GM19468 (cell line): ENCODE results near the gene TMCC1.
A peak's percentile ranks its signal among the peaks of the same experiment; 100 is the strongest.

Experiments used
- ATAC-seq: cut with Tn5 transposase; IDR thresholded peaks from one replicate; pipeline ENCODE4 v1.9.1; 2021; ENCODE audit warnings: mild to moderate bottlenecking, moderate library complexity, moderate number of reproducible peaks; ENCODE audit not compliant: unreplicated experiment; ENCODE audit errors: extremely low read depth

TMCC1 gene

GRCh38 chr3:129628169-129628522 is 265.4 kb downstream of the TMCC1 start:
- no peak for ATAC-seq

- no peak for ATAC-seq
Observed at GRCh38 chr3:129627350-129628168, 266.0 kb downstream of the TMCC1 start.

- peak; percentile 79 for ATAC-seq
Observed at GRCh38 chr3:129626744-129627349, 266.7 kb downstream of the TMCC1 start.

- no peak for ATAC-seq
Observed at GRCh38 chr3:129625072-129625874, 268.2 kb downstream of the TMCC1 start.

- ATAC-seq: no peak
Observed at GRCh38 chr3:129624347-129625071, 269.0 kb downstream of the TMCC1 start.

GRCh38 chr3:129623447-129624118 is 269.9 kb downstream of the TMCC1 start:
- ATAC-seq: no peak

- no peak for ATAC-seq
Observed at GRCh38 chr3:129622933-129623332, 270.6 kb downstream of the TMCC1 start.

GRCh38 chr3:129622226-129622874 is 271.2 kb downstream of the TMCC1 start:
- no peak for ATAC-seq

- no peak for ATAC-seq
Observed at GRCh38 chr3:129621626-129622225, 271.8 kb downstream of the TMCC1 start.

- ATAC-seq: no peak
Observed at GRCh38 chr3:129620828-129621559, 272.5 kb downstream of the TMCC1 start.

- ATAC-seq: no peak
Observed at GRCh38 chr3:129619726-129620162, 273.8 kb downstream of the TMCC1 start.

- no peak for ATAC-seq
Observed at GRCh38 chr3:129618901-129619671, 274.4 kb downstream of the TMCC1 start.

GRCh38 chr3:129618186-129618820 is 275.2 kb downstream of the TMCC1 start:
- no peak for ATAC-seq

- no peak for ATAC-seq
Observed at GRCh38 chr3:129617381-129618185, 275.9 kb downstream of the TMCC1 start.

- no peak for ATAC-seq
Observed at GRCh38 chr3:129616713-129617112, 276.8 kb downstream of the TMCC1 start.

GRCh38 chr3:129616291-129616690 is 277.2 kb downstream of the TMCC1 start:
- ATAC-seq: no peak
